C4-2B (cell line): Measurements from ENCODE around the gene AFP.

Experiments
- H3K27ac ChIP-seq: fragments of 450-650 bp; 2 replicates; pipeline ENCODE4 v1.5.1; 2017
- CTCF ChIP-seq: fragments of 450-650 bp; conservative IDR thresholded peaks from 2 replicates; pipeline ENCODE4 v1.5.1; 2017; ENCODE audit warnings: mild to moderate bottlenecking
- ZFX ChIP-seq: fragments of 450-650 bp; IDR thresholded peaks from 2 replicates; pipeline ENCODE4 v1.6.1; 2017

Gene AFP

GRCh38 chr4:73450398-73451004, 14.5 kb downstream of the AFP start:
- TF ChIP-seq ZFX (no peak), CTCF (no peak)
- no peak overlapping the region for H3K27ac ChIP-seq

- TF ChIP-seq CTCF (no peak), ZFX (no peak)
These were observed 15.4 kb downstream of the AFP start for GRCh38 chr4:73451404-73451803.

GRCh38 chr4:73451981-73452747, 16.1 kb downstream of the AFP start:
- H3K27ac ChIP-seq: no peak overlapping the region
- no peak for TF ChIP-seq CTCF
- no peak for TF ChIP-seq ZFX

More at GRCh38 chr4:73451404-73451803, 15.4 kb downstream of the AFP start:
- no peak overlapping the region for H3K27ac ChIP-seq

GRCh38 chr4:73452953-73453700, 17.1 kb downstream of the AFP start:
- TF ChIP-seq CTCF (no peak), ZFX (no peak)
- no peak overlapping the region for H3K27ac ChIP-seq

- no peak overlapping the region for H3K27ac ChIP-seq
- TF ChIP-seq ZFX (no peak), CTCF (no peak)
These were observed 17.6 kb downstream of the AFP start for GRCh38 chr4:73453701-73454005.

- TF ChIP-seq CTCF (no peak), ZFX (no peak)
These were observed 18.9 kb downstream of the AFP start for GRCh38 chr4:73454920-73455319.

More at GRCh38 chr4:73454920-73455319, 18.9 kb downstream of the AFP start:
- no peak overlapping the region for H3K27ac ChIP-seq
